GM12874 (cell line): ENCODE data around the gene MED9.

Experiments used
- TF ChIP-seq, protein P1 (sequence below): IDR thresholded peaks from 2 replicates; pipeline ENCODE4 v1.5.1; 2011; ENCODE audit warnings: low read depth, mild to moderate bottlenecking, control low read depth, low read length, moderate library complexity; ENCODE audit not compliant: insufficient read depth

MED9 gene

DNA sequence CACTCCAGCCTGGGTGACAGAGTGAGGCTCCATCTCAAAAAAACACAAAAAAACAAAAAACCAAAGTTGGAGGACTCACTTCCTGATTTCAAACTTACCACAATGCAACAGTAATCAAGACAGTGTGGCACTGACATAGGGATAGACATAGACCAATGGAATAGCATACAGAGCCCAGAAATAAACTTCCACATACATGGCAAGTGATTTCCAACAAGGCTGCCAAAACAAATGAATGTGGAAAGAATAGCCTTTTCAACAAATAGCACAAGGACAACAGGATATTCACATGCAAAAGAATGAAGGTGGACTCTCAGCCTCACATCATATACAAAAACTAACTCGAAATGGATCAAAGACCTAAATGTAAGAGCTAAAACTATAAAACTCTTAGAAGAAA, 56.2 kb downstream of the MED9 start:
- TF ChIP-seq, protein P1, sequence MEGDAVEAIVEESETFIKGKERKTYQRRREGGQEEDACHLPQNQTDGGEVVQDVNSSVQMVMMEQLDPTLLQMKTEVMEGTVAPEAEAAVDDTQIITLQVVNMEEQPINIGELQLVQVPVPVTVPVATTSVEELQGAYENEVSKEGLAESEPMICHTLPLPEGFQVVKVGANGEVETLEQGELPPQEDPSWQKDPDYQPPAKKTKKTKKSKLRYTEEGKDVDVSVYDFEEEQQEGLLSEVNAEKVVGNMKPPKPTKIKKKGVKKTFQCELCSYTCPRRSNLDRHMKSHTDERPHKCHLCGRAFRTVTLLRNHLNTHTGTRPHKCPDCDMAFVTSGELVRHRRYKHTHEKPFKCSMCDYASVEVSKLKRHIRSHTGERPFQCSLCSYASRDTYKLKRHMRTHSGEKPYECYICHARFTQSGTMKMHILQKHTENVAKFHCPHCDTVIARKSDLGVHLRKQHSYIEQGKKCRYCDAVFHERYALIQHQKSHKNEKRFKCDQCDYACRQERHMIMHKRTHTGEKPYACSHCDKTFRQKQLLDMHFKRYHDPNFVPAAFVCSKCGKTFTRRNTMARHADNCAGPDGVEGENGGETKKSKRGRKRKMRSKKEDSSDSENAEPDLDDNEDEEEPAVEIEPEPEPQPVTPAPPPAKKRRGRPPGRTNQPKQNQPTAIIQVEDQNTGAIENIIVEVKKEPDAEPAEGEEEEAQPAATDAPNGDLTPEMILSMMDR = no peak

- TF ChIP-seq, protein P1 = no peak
Observed at GRCh38 chr17:17533901-17534441, 57.2 kb downstream of the MED9 start.

DNA sequence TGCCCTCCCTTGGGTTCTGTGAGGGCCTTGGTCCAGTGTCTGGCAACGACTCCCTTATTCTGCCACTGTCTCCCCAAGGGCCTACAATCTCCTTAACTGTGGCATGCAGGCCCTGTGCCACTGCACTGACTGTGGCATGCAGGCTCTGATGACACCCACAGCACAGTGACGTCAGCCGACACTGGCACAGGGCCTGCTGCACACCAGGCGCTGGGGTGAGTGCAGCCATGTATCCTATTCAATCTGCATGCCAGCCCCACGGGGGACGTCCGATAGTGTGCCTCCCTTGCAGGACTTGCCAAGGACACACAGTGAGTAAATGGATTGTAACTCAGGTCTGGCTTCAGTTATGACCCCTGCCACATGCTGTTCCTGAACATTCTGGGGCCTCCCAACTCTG, 59.2 kb downstream of the MED9 start:
- TF ChIP-seq, protein P1 = no peak

DNA sequence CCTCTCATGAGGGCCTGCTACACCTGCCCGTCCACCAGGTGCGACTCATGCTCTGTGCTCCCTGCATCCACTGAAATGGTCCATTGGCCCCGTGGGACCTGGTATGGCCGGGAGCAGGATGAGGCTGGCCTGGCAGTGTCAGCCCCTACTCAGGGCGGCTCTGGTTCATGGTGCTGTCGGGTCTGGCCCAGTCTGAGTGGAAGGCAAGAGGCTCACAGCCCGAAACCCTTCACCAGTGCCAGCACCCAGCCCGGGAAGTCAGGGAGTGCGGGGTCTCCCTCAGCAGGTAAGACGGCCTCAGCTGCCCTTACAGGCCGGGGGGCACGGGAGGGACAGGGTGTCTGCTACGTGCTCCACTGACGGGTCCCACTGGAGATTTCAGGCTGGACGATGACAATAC, 59.9 kb downstream of the MED9 start:
- TF ChIP-seq, protein P1 = no peak

DNA sequence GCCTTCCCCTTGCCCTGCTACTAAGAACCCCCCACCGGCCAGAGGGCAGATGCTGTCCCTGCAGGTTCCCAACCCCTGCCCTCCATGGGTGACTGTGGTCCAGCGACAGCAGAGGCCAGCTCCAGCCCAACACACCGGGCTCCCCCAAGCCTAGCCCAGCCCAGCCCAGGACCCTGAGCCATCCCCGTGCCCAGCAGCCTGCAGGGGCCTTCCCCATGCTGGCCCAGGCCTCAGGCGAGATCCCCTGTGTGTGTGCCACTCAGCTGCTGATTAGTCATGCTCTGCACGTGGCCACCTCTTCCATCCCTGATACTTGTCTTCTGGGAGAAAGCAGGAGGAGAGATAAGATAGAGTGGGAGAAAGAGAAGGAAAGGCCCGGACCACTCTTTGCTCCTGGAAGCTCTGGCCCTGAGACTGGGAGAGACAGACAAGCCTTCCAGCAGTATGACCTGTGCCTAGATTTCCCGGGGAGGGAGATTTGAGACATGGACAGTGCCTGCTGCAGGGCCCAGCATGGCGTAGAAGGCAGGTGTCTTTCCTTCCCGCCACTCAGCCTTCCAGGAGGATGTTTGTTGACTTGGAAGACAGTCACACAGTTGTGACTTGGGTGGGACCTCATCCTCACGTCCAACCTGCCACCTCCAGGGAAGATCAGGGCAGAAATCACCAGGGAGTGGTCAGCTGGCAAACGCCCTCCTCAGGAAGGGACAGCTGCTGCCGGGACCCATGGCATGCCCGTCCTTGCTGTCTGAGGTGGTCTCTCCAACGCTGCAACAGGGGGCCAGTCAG, 60.7 kb downstream of the MED9 start:
- TF ChIP-seq, protein P1 = no peak

GRCh38 chr17:17538417-17539391, 61.9 kb downstream of the MED9 start:
- TF ChIP-seq, protein P1 = no peak

DNA sequence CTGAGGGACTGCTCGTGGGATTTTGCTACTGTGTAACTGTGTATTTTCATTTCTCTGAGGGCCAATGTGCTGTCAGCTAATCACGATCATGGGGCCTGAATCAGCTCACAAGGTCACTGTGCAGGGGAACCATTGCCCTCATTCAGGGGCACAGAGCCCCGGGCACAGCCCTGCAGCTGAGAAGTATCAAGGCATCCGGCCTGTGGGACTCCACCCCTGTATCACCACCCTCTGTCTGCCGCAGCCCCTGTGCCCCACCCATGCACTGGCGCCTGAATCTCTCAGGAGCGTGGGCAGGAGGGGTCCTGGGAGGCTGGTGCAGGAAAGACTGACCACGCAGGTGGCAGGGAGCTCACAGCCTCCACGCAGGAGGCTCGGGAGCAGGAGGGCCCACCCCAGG, 62.8 kb downstream of the MED9 start:
- TF ChIP-seq, protein P1 = no peak
